HG02623 (cell line): Measurements from ENCODE around the gene TTC3.
"Not testable (repeated sequence)": the region's sequence is repeated elsewhere in the genome, so short reads cannot be mapped to it uniquely, and the experiment has no call there.

ENCODE experiments used
- ATAC-seq: cut with Tn5 transposase; IDR thresholded peaks from one replicate; pipeline ENCODE4 v1.9.1; 2021; ENCODE audit warnings: moderate library complexity; ENCODE audit not compliant: unreplicated experiment

Gene TTC3, protein sequence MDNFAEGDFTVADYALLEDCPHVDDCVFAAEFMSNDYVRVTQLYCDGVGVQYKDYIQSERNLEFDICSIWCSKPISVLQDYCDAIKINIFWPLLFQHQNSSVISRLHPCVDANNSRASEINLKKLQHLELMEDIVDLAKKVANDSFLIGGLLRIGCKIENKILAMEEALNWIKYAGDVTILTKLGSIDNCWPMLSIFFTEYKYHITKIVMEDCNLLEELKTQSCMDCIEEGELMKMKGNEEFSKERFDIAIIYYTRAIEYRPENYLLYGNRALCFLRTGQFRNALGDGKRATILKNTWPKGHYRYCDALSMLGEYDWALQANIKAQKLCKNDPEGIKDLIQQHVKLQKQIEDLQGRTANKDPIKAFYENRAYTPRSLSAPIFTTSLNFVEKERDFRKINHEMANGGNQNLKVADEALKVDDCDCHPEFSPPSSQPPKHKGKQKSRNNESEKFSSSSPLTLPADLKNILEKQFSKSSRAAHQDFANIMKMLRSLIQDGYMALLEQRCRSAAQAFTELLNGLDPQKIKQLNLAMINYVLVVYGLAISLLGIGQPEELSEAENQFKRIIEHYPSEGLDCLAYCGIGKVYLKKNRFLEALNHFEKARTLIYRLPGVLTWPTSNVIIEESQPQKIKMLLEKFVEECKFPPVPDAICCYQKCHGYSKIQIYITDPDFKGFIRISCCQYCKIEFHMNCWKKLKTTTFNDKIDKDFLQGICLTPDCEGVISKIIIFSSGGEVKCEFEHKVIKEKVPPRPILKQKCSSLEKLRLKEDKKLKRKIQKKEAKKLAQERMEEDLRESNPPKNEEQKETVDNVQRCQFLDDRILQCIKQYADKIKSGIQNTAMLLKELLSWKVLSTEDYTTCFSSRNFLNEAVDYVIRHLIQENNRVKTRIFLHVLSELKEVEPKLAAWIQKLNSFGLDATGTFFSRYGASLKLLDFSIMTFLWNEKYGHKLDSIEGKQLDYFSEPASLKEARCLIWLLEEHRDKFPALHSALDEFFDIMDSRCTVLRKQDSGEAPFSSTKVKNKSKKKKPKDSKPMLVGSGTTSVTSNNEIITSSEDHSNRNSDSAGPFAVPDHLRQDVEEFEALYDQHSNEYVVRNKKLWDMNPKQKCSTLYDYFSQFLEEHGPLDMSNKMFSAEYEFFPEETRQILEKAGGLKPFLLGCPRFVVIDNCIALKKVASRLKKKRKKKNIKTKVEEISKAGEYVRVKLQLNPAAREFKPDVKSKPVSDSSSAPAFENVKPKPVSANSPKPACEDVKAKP (N-terminal part only)

DNA sequence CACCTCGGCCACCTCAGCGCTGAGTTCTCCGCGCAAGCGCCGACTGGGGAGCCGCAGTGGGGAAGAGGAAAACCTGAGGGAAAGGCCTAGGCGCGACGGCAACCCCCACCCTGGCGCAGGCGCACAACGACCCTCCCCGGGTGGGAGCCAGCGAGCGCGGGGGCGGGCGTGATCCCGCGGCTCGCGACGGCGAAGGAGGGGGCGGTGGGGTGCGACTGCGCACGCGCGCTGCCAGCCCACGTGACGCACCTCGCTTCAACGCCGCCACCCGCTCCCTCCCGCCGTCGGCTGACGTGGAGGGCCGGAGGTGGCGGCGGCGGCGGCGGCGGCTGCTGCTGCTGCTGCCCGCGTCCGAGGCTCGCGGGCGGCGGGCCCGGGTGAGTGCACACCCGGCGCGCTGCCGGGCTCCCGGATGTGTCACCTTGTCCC is at the start of gene TTC3, which contains the start of gene PIGP:
TSS of gene TTC3 (plus strand) at position 267 of the 429 bp plus-strand sequence. CDS start 14,004 bp downstream, outside the sequence.
TSS of gene PIGP (minus strand) at position 84 of the 429 bp plus-strand sequence. CDS start 556 bp downstream, outside the sequence.
- ATAC-seq = peak; percentile 62

DNA sequence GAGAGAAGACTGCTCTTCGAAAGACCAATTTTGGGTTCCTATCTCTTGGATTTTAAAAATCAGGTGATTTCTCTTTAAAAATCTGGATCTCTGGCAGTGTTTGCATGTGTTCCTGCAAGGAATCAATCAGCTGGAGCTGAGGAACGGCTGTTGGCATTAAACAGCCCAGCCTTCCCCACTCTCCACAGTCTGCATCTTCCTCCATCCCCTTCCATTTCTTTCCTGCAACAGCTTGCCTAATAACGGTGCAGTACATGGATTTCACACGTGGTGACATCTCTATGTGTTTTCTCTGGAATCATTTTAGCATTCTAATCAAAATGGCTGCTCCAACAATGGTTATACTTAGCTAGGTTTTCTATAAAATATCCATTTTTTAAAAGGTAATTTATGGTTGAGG is 46.6 kb upstream of the TTC3 start:
- no peak for ATAC-seq

DNA sequence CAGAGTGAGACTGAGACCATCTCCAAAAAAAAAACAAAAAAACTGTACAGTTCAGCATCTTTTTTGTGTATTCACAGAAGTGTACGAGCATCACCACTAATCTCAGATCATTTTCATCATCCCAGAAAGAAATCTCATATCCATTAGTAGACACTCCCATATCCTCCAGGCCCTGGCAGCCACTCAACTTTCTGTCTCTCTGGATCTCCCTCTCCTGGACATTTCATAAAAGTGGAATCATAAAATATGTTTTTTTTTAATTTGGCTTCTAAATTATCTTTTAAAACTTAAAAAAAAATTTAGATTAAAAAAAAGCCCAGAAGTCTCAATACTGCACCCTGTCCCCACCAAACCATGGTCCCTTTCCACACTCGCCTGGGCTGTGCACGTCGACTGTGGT is 44.5 kb upstream of the TTC3 start:
- ATAC-seq = no peak

DNA sequence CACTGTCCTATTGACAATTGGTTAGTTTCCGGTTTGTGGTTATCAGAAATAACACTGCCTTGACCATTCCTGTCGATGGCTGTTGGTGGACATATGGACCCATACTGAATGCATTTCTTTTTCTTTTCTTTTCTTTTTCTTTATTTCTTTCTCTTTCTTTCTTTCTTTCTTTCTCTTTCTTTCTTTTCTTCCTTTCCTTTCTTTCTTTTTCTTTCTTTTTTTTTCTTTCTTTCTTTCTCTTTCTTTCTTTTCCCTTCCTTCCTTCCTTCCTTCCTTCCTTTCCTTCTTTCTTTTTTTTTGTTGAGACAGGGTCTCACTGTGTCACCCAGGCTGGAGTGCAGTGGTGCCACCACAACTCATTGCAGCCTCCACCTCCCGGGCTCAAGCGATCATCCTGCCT is 42.2 kb upstream of the TTC3 start:
- ATAC-seq = no peak

DNA sequence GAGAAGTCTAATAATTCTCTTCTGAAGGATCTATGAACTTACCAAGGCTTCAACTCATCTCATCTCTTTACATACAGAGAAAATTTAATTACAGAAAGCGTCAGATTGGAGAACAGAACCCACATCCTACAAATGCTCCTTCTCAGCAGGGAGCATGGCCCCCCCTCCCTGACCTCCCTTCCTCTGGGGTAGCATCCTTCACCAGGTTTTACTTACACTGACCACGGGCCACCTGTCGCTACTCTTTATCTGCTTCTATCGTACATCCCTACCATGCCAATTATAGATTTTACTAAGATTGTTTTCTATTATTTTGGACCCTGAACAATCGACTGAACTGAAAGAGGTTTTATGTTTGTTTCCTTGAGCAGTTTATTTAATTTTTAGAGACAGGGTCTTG is 40.8 kb upstream of the TTC3 start:
- no peak for ATAC-seq

DNA sequence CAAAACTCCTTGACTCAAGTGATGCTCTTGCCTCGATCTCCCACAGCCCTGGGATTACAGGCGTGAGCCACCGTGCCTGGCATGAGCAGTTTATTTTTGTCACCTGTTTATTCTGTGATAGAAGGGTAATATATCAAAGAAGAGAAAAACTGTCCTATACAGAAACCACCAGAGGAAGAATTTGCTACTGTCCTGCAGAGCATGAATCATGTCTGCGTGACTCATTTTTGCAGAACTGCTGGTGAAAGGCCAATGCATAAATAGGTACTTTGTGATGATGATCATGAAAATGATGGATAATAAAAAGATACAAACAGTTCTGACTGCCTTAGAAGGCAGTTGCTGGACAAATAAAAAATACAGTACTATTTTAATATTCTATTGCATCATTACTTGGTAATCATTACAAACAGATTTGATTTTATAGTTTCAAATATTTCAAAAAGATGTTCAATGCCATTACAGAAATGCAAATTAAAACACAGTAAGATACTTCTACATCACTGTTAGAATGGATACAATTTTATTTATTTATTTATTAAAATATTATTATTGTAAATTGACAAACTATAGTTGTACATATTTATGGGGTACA is 40.1 kb upstream of the TTC3 start:
- no peak for ATAC-seq

DNA sequence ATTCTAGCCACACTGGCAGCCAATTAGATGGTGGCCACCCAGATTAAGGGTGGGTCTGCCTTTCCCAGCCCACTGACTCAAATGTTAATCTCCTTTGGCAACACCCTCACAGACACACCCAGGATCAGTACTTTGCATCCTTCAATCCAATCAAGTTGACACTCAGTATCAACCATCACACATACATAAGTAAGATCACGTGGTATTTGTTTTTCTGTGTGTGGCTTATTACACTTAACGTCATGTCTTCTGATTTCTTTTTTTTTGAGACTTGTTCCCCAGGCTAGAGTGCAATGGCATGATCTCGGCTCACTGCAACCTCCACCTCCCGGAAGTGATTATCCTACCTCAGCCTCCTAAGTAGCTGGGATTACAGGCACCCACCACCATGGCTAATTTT is 38.7 kb upstream of the TTC3 start:
- not testable (repeated sequence) for ATAC-seq

DNA sequence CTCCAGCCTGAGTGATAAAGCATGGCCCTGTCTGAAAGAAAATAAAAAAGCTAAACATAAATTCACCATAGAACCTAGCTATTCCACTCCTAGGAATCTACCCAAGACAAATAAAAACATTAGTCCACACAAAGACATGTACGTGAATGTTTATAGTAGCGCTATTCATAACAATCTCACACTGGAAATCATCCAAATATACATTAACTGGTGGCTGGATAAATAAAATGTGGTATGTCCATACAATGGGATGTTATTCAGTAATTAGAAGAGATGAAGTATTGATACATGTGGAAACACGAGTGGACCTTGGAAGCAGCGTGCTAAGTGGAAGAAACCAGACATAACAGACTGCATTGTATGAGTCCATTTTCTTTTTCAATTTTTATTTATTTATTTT is 36.9 kb upstream of the TTC3 start:
- no peak for ATAC-seq

DNA sequence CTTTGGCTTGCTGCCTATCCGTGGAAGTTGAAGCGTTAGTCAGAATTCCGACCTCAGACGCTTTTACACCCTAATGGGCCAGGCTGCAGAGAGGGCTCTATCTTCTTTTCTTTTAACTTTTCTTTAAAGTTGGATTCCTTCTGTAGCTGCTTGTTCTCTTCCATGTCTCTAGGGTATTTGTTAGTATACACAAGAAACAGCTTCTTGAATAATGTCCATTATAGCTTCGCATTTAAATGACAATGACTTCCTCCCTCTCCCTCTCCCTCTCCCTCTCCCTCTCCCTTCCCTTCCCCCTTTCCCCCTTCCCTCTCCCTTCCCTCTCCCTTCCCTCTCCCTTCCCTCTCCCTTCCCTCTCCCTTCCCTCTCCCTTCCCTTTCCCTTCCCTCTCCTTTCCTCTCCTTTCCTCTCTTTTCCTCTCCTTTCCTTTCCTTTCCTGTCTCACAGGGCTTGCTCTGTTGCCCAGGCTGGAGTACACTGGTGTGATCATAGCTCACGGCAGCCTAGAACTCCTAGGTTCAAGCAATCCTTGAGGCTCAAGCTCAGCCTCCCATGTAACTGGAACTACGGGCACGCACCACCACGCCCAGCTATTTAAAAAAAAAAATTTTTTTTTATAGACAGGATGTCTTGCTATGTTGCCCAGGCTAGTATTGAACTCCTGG is 33.5 kb upstream of the TTC3 start:
- ATAC-seq = no peak

DNA sequence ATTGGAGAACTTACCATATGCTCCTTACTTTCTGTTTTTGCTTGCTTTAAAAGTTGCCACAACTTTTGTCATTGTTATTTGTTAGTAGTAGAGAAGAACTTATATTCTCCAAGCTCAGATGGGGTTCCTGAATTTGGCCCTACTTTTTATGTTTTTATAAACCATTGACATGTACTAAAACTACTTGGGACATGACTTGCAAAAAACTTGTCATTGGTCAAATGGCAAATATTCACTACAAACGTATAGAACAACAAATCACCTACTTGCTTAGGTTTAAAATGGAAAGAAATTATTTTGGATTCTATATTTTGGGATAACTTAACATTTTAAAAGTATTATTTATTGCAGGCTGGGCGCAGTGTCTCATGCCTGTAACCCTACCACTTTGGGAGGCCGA is 32.8 kb upstream of the TTC3 start:
- no peak for ATAC-seq

DNA sequence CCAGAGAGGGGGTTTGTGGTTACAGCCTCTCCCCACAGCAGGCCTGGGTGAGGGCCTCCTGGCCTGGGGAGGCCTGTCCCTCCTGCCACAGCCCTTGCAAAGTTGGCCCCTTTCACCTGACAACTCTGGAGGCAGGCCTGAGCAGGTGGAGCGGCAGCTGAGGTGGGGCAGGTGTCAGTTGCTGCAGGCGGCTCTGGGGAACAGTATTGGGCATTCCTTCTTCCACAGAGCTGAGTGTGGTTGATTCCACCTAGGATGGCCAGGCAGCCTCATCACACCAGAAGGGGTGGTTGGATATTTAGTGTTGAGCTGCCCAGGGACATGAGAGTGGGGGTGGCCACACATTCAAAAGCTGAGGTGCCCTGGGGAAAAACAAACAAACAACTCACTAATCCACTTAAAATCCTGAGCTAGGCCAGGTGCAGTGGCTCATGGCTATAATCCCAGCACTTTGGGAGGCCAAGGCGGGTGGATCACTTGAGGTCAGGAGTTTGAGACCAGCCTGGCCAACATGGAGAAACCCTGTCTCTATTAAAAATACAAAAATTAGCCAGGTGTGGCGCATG is 31.3 kb upstream of the TTC3 start:
- no peak for ATAC-seq

DNA sequence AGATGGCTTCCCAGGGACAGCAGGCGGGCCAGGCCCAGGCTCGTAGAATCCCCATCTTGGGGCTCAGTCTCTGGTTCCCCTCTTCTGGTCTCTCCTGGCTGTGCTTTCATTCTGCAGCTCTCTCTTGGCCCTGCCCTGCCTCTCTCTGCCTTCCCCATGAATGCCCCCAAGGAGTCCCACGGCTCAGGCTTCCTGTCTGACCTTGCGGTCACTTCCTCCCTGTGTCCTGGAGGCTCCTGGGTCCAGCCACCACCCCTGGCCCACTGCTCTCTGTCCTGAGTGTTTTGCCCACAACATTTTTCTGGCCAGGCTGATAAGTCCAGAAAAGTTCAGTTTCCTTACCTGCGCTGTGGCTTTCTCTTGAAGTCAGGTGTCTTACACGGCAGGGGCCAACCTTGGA is 29.2 kb upstream of the TTC3 start:
- ATAC-seq = no peak

DNA sequence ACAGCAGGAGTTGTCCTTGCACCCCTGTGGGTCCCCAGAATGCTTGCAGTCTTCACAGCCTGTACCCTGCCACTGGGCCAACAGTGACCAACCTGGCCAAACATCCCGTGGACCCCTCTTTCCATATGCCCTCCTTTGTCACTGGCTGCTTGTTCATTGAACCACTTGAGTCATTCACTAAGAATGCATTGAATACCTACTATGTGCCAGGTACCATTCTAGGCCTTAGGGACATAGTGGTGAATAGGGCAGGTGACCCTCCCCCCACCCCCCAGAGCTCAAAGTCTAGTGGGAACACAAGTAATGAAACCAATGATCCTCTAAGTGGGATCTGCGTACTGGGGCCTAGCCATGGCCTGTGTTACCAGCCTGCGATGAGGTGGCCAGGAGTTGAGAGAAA is 28.4 kb upstream of the TTC3 start:
- ATAC-seq = no peak

DNA sequence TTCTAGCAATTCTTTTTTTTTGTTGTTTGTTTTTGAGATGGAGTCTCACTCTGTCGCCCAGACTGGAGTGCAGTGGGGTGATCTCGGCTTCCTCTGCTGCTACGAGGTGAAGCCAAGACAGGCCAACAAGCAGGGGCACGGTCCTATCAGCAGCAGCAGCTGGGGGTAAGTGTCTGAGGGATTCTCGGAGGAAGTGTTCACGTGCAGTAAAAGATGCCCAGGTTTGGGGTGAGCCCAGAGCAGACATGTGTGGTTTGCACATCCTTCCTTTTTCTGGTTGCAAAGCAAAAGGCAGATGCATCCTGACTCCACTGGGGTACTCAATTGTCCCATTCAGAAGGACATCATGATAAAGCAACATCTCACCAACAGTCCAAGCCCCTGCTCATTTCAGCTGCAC is 27.9 kb upstream of the TTC3 start:
- no peak for ATAC-seq

DNA sequence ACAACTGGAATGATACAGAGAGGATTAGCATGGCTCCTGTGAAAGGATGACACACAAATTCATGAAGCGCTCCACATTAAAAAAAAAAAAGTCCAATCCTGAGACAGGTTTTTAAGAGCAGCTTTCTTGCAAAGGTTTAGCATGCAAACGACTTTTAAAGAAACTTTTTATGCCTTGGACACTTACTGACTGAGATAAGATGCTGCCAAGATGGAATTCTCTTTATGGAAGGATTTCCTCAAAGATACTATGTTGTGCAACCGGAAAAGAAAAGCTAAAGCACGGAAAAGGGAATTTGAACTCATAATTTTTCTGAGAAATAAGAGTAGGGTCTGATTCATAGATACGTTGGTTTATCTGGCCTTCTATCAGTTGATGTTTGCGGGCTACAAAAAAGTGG is 27.5 kb upstream of the TTC3 start:
- no peak for ATAC-seq

DNA sequence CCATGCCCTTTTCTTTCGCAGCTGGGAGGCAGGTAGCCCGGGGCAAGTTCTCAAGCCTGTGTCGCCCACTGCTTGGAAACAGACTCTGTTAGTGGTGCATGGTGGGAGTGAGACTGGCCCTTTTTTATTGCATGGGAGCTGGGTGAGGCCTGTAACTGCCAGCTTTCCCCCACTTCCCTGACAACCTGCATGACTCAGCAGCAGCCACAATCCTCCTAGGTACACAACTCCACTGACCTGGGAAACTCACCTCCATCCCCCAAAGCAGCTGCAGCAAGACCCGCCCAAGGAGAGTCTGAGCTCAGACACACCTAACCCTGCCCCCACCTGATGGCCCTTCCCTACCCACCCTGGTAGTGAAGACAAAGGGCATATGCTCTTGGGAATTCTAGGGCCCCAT is 26.0 kb upstream of the TTC3 start:
- no peak for ATAC-seq

DNA sequence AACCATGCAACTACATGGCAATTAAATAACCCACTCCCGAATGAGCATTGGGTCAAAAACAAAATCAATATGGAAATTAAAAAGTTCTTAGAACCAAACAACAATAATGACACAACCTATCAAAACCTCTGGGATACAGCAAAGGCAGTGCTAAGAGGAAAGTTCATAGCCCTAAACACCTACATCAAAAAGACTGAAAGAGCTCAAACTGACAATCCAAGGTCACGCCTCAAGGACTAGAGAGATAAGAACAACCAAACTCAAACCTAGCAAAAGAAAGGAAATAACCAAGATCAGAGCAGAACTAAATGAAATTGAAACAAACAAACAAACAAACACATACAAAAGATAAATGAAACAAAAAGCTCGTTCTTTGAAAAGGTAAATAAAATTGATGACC is 23.3 kb upstream of the TTC3 start:
- ATAC-seq = not testable (repeated sequence)

DNA sequence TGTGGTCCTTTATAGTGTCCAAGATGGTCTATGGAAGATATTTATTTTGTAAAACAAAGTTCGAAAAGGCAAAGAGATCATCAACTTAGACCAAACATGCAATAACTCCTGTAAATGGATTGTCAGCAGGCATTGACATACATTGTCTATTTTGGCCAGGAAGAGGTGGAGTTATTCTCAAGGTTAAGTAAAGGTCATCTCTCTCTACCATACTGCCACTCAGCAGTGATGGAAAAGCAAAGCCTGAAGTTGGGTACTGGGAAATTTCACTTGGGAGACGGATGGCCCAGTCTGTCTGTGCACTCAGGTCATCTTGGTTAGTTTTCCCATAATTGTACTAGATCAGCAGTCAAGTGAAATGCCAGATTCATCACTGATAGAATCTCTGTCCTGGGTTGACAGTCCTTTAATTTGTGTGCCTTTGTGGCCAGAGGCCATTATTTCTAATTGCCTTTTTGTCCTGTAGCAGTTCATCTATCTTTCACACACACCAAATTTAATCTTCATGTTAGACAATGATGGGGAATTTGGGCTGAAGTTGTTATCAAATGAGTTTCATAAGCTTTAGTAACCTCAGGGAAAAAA is 17.7 kb upstream of the TTC3 start:
- no peak for ATAC-seq

DNA sequence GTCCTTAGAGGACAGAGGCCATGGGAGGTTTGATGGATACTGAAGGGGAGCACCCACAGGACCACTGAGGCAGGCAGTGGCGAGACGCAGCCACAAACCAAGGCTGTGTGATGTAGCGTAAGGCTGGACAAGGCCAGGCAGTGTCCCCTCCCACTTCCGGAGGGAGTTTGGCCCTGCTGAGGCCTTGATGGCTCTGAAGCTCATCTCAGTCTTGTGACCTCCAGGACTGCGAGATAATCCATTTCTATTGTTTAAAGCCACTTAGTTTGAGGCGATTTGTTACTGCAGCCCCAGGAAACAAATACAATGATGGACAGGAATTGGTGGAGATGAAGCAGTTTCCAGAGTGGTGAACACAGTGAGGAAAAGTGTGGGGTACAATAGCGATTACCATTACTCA is 15.4 kb upstream of the TTC3 start:
- ATAC-seq = no peak

DNA sequence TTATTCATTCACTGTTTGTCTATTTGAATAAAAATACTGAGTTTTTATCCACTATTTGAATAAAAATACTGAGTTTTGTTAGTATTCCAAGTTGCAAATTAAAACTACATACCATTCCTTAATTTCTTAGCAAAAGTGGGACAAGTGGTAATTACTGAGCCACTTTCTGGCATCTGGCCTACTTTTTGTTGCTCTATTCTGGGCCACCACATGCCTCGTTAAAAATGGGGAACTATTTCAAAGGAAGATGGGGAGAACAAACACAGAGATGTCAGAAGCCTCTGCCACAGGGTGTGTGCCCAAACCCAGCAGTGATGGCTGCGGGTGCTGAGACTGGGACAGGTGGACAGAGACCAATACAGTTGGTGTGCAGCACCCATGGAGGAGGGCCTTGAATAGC is 14.8 kb upstream of the TTC3 start:
- no peak for ATAC-seq
